LNCAP (cell line): ENCODE data around the gene PLEKHG4B.

ENCODE experiments used
- CTCF ChIP-seq: fragments of 450-650 bp; IDR thresholded peaks from 2 replicates; pipeline ENCODE4 v1.5.1; 2017; ENCODE audit warnings: mild to moderate bottlenecking

Gene PLEKHG4B

GRCh38 chr5:79821-80220 is 12.1 kb upstream of the PLEKHG4B start:
- TF ChIP-seq CTCF = no peak

- TF ChIP-seq CTCF = no peak
These were observed 10.5 kb upstream of the PLEKHG4B start for GRCh38 chr5:81391-82021.

DNA sequence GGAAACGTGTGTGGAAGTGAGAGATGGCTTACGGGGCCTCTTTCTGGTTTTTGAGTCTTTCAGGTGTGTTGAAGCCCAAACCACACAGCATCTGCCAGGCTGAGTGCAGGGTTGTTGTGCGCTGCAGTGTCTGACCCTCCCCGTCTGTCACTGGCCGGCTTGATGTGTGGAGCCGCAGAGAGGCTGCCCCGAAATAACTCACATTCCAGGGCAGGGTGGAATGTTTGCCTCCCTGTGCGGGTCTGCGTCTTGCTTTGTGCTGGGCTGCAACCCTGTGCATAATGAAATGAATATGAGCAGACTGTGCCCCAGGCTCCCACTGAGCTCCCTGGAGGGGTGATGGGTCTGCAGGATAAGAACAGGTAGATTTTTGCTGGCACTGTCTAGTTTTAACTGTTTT is 9.9 kb upstream of the PLEKHG4B start:
- TF ChIP-seq CTCF = no peak

- TF ChIP-seq CTCF = no peak
These were observed 9.4 kb upstream of the PLEKHG4B start for GRCh38 chr5:82570-82969.

DNA sequence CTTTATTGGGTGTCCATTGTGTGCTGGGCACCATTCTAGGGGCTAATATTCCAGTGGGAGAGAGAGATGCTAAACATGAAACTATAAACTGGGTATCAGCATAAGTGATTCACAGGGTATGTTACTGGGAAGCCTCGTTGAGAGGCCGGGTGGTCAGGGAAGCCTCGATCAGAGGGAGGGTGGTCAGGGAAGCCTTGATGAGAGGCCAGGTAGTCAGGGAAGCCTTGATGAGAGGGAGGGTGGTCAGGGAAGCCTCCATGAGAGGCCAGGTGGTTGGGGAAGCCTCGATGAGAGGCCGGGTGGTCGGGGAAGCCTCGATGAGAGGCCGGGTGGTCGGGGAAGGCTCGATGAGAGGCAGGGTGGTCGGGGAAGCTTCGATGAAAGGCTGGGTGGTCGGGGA is 8.9 kb upstream of the PLEKHG4B start:
- no peak for TF ChIP-seq CTCF

DNA sequence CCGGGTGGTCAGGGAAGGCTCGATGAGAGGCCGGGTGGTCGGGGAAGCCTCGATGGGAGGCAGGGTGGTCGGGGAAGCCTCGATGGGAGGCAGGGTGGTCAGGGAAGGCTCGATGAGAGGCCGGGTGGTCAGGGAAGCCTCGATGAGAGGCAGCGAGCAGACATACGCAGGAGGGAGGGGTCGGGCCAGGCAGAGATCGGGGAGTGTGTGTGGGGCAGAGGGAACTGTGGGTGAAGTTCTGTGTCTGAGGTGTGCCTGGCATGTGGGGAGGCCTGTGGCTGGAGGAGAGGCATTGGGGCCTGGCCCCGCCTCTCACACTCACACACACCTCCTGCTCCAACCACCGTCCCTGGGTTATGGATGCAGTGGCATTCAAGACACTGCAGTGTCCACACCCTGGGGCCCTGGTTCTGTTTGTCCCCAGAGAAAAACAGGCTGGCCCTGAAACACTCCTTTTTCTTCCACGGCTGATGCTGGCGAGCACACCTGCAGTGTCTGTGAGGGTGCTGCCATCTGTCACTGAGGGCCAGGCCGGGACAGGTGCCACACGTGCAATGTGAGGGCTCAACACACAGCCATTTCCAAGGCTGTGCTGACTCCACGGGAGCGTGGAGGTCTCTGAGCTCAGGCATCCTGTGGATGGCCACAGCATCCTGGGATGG is 6.5 kb upstream of the PLEKHG4B start:
- TF ChIP-seq CTCF = no peak

DNA sequence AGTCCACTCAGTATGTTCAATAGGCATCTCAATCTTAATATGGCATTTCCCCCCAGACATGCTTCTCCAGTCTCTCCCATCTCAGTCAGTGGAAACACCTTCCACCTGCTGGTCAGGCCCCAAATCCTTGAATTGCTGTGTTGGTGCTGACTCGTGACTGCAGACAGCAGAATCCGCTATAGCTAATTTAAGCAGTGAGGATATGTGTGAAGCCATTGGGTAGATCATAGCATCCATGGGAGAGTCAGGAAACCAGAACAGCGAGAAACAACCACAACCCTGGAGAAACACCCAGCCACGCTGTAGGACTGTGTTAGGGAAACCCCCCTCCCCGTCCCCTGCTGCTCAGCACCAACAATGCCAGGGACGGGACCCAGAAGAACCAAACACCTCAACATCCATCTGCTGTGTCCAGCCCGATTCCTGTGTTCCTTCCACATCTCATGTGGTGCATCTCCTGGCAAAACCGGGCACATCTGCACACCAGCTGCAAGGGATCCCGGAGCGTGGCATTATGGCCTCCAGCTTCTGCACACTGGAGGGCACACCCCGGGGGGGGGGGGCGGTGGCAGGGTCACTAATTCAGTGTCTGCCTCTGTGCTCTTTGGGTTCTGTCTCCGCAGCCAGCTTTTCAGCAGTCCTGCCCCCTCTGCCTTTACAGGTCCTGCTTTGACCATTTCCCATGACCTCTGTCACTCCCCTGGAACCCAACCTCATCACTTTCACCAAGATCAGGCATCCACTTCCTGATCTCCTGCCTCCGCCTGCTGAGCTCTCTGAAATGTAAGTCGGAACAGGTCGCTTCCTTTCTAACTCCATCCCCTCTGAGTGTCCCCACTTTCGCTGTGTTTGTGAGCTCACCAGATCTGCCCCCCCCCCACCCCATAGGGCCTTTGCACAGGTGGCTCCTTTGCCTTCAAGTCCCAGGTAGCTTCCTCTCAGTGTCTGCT is 2.4 kb upstream of the PLEKHG4B start:
- no peak for TF ChIP-seq CTCF
